ENCODE results near the gene CD99L2. TPM values are rescaled to one million over a fixed set of nuclear protein-coding genes. Genes with fewer than 3 reads are reported as not detected.

The CD99L2 gene
- total and polyA plus RNA-seq, 10 donors = 8.2 to 51.8 (median 31.8) TPM

DNA sequence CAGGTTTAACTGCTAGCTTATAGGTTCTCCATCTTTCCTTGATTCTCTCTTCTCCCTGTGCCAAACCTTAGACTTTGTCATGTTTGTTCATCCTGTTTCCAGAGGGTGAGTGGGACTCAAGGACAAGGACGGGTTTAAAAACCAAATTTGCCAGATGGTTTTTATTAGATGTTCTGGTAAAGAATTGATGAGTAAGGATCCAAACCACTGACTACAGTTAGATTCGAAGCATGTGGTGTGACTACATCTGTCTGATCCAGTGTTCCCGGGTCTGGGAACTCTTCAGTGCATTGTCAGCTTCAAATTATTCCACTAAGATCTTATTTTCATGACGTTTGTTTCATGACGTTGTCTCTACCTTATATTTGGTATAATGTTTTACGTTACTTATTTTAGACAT, 167.7 kb downstream of the CD99L2 start:
- H3K9me3 ChIP-seq = no peaks in the 10 kb centered on the region
- no peak overlapping the region for H3K4me3 ChIP-seq
- TF ChIP-seq CTCF (IDR thresholded peaks at IDR 0.05 in 8 of 11, conservative IDR thresholded peaks at IDR 0.05 in 3 of 11) (no peak), POLR2AphosphoS5 (IDR thresholded peaks at IDR 0.05) (no peak), POLR2A (IDR thresholded peaks at IDR 0.05) (no peak)
- 75 to 95% (median 93%) methylated on average over 6 of the region's 6 CpGs for WGBS, 5 donors
- DNase-seq = no peak
- no peaks in the 10 kb centered on the region for H3K27me3 ChIP-seq (replicated peaks in 1 of 7)
- peaks cover 0 to 3% (median 0%) of the 10 kb centered on the region in 6 donors for H3K4me1 ChIP-seq
- intact Hi-C loops (cut with DNase I; ENCODE audit: low total_unique reads) = no loop called here
- H3K36me3 ChIP-seq = peaks cover 0 to 97% (median 32%) of the 10 kb centered on the region in 6 donors
- H3K27ac ChIP-seq = no peak overlapping the region

DNA sequence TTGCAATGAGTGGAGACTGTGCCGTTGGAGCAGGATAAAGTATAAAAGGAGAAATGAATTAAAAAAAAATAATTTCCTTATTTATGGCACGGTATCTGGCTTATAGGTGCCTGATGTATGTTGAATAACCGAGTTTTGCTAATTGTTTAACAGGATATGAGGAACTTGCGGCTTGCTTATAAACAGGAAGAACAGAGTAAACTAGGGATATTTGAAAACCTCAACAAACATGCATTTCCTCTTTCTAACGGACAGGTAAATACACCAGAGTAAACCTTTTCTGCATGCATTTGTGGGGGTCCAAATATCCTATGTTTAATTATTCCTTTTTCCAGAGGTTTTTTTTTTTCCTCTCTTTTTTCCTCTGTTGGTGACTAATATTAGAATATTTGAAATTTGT, 168.5 kb downstream of the CD99L2 start:
- H3K9me3 ChIP-seq = no peaks in the 10 kb centered on the region
- no peak overlapping the region for H3K27ac ChIP-seq
- intact Hi-C loops (cut with DNase I; ENCODE audit: low total_unique reads) = no loop called here
- TF ChIP-seq POLR2A (IDR thresholded peaks at IDR 0.05) (no peak), POLR2AphosphoS5 (IDR thresholded peaks at IDR 0.05) (no peak), CTCF (IDR thresholded peaks at IDR 0.05 in 8 of 11, conservative IDR thresholded peaks at IDR 0.05 in 3 of 11) (no peak)
- peaks cover 0 to 90% (median 32%) of the 10 kb centered on the region in 6 donors for H3K36me3 ChIP-seq
- no peak for DNase-seq
- H3K27me3 ChIP-seq (replicated peaks in 1 of 7) = no peaks in the 10 kb centered on the region
- no peaks in the 10 kb centered on the region for H3K4me1 ChIP-seq
- 43 to 74% (median 56%) methylated on average over 5 of the region's 5 CpGs for WGBS, 5 donors
- H3K4me3 ChIP-seq = no peak overlapping the region

DNA sequence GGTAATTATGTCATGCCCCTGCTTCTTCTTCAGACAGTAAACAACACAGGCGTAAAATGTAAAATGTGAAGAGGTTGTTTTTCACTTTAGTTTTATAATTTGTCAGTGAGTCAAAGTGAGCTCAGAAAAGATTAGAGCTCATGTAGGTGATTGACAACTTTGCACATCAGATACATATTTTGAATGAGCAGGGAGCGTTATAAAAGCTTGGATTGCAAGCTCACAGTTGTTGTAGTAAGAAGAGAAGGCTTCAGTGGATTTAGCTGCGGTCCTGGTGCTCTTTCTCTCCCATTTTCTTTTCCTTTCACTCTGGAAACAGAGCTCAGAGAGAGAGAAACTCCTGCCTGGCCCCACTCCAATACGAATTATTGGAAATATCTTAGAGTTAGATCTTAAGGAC, 178.8 kb downstream of the CD99L2 start:
- Histone ChIP-seq H3K27me3 (replicated peaks in 1 of 7) (no peaks in the 10 kb centered on the region), H3K9me3 (peaks cover 0 to 5% (median 0%) of the 10 kb centered on the region in 8 donors), H3K27ac (no peak overlapping the region), H3K36me3 (peaks cover 0 to 21% (median 0%) of the 10 kb centered on the region in 6 donors), H3K4me1 (peaks cover 0 to 17% (median 0%) of the 10 kb centered on the region in 6 donors), H3K4me3 (no peak overlapping the region)
- intact Hi-C loops (cut with DNase I; ENCODE audit: low total_unique reads) = no loop called here
- TF ChIP-seq CTCF (IDR thresholded peaks at IDR 0.05 in 8 of 11, conservative IDR thresholded peaks at IDR 0.05 in 3 of 11) (no peak), POLR2A (IDR thresholded peaks at IDR 0.05) (no peak), POLR2AphosphoS5 (IDR thresholded peaks at IDR 0.05) (no peak)
- no peak for DNase-seq
- WGBS, 5 donors = 68 to 98% (median 87%) methylated on average over 4 of the region's 4 CpGs

Other genes with a start within 250 kb of the CD99L2 start
- 10 to 100 TPM; 34.7 to 52.1 (median 42.7) TPM for gene MTMR1, start 205.3 kb downstream of the CD99L2 start, total RNA-seq
- 10 to 100 TPM; 10.6 to 18.0 (median 16.3) TPM for gene MTMR1, start 205.3 kb downstream of the CD99L2 start, polyA plus RNA-seq
- gene HMGB3, start 84.7 kb upstream of the CD99L2 start, total RNA-seq = 10 to 100 TPM in 4 of 7 donors, 1 to 10 TPM in 3; 5.0 to 27.3 (median 12.5) TPM
- gene HMGB3, start 84.7 kb upstream of the CD99L2 start, polyA plus RNA-seq = 10 to 100 TPM in 1 of 3 donors, 1 to 10 TPM in 2; 5.4 to 12.3 (median 7.5) TPM

All from spleen (tissue), 11 donors.